Glomerular endothelial cell (primary cell): ENCODE measurements around the gene C19orf12. TPM values are rescaled to one million over a fixed set of nuclear protein-coding genes. Genes with fewer than 3 reads are reported as not detected.
"Not testable (repeated sequence)": the region's sequence is repeated elsewhere in the genome, so short reads cannot be mapped to it uniquely, and the experiment has no call there.

Experiments used
- DNase-seq: peaks from one replicate; pipeline ENCODE4 v3.0.0-alpha.2; 2011; ENCODE audit warnings: low read depth, low spot score; ENCODE audit errors: extremely low read depth
- total RNA-seq: library from RNA; depleted of rRNA; stranded (reverse); fragments of >200 nt; gene quantifications from 2 replicates; pipeline ENCODE4 v1.2.3, GENCODE V29; 2015

The C19orf12 gene
- total RNA-seq, 1 donor from 2014 or later: 31.9 TPM

DNA sequence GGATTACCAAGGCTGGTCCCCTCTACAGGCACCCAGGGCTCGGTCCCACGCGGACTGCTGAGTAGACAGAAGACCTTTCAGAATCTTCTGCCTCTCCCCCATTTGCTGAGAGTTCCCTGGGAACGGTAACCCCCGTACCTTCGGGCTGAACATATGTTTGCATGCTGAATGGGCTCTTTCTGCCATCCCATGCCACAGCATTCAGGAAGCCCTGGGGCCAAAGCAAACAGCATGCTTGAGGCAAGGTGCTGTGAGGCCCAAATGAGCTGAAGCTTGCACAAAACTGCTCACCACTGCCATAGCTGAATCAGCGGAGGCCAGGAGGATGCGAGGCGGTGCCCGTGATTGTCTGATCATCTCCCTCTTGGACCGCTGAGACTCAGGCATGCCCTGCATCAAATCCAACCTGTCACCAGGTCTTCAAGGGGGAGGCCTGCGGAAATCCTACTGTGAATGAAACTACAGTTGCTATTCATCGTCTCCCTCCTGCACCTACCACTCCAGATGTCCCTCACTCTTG lies 16.3 kb upstream of the C19orf12 start:
- no peak for DNase-seq

DNA sequence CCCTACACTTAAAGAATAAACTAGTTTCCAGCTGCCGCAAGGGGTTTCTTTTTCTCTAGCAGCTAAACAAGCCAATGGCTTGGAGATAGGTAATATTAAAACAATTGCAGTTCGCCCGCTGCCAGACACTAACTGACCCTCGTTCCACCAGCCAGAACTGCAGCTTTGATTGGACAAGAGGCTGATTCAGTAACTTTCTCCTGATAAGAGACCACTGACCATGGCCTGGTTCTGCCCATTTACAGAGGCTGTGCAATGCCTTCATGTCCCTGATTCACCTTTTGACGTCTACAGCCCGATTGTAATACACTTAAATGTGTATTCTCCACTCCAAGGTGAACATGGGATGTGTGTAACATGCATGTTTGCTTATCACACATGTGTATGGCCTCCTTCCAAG lies 12.8 kb upstream of the C19orf12 start:
- no peak for DNase-seq

DNA sequence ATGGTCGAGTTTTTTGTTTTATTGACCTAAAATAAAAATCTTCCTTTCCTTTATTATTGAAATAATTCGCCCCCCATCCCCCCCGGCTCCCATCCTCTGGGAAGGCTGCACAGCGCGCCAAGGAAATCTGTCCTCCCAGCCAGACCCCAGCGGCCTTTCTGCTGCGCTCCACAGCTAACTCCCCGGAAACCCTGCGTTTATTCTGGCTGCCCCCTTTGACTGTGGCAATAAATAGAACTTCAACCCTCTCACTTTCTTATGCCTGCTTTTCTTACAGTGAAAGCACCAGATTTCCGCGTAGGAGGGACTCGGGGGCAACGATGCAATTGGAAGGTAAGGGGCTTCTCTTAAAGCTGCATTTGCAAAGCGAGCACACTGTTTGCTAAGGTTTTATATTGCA lies 9.7 kb upstream of the C19orf12 start:
- DNase-seq: no peak

DNA sequence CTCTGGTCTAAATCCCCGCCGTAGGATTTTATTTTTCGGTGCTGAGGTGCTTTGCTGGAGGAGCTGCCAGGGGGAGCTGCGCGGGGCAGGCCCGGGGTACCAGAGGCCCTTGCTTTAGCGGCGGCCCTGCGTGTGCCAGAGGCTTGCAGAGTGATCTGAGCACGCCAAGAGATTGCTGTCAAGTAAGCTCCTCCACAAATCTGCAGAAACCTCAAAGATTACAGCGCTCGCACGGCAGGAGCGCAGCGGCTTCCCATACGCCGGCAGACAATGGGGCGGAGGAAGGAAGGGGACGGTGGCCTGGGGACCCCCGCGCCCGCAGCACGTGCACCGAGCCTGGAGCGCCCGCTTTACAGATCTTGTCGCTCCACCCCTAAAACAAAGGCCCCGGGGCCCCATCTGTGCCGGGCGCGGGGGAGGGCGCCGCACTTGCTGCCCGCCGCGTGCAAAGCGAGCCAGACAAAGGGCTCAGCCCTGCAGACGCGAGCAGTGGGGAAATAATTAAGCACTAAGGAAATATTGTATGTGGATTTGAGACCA lies 9.1 kb upstream of the C19orf12 start:
- no peak for DNase-seq

DNA sequence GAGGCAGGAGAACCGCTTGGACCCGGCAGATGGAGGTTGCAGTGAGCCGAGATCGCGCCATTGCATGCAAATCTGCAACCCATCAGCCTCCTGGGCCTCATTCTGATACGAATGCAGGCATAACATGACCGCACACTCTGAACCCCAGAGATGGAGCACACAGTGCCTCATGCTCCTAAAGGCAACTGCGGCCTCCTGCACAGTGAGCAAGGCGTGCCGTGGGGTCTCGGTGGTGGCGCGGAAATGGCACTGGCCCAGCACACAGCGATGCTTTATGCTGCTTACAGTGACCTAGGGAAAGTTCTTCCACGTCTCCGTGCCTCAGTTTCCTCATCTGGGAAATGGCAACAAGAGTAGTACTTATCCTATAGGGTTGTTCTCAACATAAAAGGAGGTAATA lies 2.0 kb upstream of the C19orf12 start:
- DNase-seq: no peak

DNA sequence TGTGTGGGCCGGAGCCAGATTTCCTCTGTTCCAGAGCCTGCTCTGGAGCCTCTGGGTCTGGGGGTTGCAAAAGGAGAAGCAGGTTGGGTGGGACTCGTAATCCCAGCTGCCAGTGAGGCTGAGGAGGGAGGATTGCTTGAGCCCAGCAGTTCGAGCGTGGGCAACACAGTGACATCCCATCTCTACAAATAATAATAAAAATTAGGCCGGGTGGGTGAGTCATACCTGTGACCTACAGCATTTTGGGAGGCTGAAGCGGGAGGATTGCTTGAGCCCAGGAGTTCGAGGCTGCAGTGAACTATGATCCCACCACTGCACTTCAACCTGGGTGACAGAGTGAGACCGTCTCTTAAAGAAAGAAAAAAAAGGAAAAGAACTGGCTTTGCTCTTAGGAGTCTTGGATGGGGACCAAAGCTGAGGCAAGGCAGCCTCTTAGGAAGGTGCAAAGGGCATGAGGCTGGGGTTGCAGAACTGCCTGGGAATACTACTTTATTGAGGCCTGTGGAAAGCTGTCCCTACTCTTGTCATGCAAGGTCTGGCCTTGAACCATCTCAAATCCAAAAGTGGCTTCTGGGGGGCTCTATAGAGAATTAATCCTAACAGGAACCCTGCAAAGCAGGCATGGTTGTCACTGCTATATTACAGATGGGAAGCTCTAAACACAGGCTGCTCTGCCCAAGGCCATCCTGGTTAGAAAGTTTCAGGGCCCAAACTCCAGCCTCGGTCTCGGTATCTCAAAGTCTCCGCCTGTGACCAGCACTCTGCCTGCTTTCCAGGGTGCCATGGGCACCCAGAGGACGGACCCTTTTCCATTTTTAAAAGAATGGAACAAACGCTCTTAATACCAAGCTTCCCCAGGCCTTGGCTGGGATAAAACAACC lies 880 bp upstream of the C19orf12 start:
- DNase-seq: no peak

DNA sequence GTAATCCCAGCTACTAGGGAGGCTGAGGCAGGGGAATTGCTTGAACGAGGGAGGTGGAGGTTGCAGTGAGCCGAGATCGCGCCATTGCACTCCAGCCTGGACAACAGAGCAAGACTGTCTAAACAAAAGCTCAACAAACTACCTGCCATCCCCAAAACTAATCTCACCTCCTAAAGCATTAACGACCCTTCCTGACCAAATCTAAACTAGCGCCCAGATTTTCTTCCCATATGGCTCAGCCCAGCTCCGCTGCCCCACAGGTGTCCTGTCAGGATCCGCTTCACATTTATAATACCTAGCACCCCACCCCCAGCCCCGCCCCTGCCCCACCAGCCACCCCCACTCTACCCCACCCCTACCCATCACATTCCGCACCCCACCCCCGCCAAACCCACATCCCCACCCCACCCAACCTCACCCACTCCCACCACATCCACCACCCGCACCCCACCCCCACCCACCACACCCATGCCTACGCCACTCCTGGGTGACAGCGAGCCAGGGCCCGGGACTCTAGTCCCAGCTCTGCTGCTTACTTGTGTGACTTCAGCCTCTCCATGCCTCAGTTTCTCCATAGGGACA lies 599 bp downstream of the C19orf12 start:
- no peak for DNase-seq

DNA sequence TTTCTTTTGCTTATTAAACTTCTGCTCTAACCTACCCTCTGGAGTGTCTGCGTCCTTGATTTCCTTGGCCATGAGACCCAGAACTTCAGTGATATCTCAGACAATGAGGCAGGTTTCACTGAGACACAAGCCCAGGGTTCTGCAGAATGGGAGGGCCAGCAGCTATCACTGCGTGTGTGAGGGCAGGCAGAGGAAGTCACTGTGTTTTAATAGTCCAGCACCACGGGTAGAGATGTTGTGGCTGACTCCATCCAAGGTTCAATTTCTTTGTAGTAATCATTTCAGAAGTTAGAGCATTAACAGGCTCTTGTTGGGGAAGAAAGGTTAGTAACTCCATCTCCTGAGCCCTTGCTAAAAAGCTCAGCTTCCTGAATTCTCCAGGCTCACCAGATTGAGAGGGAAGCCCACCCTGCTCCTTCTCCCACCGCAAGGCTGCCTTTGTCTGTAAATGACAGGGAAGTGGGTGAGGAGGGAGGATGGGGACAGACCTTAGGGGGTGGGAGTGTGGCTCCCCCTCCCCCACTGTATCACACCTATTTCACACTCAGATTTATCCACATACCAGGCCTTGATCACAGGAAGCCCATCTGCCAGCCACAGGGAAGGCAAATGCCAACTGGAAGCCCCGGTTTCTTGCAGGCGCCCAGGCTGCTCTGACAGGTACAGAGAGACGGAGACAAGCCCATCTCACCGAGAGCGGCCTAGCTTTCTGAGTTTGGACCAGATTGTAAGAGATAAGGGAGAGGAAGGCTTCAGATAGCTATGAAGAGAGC lies 2.1 kb downstream of the C19orf12 start:
- DNase-seq: no peak

DNA sequence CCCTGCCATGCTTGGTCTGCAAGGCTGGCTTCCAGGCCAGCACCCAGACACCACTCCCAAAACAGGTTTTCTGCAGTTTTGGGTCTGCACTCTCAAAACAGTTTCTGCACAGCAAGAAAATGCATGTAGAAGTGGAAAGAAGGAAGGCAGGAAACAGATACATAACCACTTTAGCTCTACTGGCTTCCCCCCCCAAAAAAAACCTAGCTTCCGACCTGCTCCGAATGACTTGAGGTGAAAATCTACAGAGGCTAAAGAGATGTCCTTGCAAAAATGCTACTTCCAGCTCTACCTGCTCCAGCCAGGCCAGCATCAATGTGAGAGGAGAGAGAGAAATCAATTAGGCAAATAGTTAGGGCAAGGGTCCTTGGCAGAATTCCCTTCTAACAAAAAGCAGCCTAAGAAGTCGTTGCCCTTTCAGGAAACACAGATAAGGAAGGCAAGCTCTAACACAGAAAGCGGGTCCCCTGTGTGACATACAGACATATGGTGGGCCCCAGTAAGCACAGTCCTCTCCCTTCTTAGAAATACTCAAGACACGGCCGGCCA lies 3.4 kb downstream of the C19orf12 start:
- DNase-seq: no peak

DNA sequence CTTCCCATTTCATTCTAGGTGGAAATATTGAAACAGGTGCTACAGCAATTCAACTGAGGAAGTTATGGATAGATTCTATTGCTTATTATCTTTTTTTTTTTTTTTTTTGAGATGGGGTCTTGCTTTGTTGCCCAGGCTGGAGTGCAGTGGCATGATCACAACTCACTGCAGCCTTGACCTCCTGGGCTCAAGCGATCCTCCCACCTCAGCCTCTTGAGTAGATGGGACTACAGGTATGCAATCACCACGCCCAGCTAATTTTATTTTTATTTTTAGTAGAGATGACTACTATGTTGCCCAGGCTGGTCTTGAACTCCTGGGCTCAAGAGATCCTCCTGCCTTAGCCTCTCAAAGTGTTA lies 5.6 kb downstream of the C19orf12 start:
- not testable (repeated sequence) for DNase-seq

DNA sequence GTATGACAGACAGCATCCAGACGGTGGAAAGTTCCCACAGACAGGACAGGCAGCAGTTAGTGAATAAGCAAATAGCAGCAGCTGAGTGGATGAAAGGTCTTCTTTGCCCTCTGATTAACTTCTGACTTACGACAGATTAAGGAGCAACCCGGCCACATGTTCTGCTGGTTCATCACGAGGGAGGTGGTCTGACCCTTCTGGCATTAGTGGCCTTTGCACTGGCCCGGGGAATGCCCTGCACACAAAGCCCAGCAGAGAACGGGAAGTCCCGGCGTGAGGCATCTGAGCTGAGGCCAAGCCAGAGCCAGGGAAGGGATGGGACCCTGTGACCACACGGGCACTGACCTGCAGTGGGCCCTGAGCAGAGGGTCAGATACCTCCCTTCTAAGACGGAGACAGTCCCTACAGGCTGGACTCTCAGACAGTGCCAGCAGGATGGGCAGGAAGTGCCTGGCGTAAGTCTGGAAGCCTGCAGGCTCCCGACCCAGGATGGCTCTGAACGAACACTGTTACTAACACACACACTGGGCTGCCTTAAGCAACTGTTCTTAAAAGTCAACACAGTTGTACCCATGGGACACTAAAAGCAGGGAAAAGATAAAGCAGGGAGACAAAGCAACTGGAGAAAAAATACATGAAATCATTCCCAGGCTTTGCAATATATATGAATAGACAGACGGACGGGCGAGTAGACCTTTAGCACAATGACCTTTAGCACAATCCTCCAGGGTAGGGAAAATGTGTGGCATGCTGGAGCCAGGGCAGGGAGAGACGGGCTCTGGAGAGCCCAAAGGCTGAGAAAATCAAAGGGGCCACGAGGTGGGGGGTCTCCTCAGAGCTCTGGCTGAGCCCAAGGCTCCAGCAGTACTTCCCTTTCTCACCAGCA lies 6.3 kb downstream of the C19orf12 start:
- no peak for DNase-seq

DNA sequence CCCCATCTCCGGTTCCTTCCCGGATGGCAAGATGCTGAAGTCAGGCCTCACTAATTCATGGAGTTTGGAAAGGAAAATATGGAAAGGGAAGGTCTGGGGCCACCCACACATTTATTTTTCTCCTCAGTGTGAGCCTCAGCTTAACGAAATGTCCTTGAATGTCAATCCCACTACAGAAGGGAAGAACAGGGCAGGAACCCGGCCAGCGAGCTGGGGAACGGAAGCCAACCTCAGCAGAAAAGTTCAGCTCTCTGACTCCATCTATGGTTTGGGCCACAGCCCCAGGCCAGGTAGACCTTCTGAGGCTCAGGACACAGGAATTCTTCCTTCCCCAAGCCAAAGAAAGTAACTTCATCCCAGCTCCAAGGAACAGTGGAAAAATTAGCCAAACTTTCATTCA lies 8.4 kb downstream of the C19orf12 start:
- no peak for DNase-seq

DNA sequence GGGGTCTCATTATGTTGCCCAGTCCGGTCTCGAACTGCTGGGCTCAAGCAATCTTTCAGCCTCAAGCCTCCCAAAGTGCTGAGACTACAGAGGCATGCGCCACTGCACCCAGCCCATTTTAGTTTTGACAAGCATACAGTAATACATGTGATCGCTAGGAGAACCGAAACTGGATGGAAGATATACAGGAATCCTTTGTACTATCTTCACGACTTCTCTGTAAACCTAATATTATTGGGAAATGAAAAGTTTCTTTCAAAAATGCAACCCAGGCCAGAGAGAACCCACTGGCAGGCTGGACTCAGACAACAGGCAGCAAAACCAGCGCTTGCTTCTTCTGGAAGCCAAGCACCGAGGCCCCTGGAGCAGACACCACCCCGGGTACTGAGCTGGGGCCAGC lies 9.4 kb downstream of the C19orf12 start:
- no peak for DNase-seq

DNA sequence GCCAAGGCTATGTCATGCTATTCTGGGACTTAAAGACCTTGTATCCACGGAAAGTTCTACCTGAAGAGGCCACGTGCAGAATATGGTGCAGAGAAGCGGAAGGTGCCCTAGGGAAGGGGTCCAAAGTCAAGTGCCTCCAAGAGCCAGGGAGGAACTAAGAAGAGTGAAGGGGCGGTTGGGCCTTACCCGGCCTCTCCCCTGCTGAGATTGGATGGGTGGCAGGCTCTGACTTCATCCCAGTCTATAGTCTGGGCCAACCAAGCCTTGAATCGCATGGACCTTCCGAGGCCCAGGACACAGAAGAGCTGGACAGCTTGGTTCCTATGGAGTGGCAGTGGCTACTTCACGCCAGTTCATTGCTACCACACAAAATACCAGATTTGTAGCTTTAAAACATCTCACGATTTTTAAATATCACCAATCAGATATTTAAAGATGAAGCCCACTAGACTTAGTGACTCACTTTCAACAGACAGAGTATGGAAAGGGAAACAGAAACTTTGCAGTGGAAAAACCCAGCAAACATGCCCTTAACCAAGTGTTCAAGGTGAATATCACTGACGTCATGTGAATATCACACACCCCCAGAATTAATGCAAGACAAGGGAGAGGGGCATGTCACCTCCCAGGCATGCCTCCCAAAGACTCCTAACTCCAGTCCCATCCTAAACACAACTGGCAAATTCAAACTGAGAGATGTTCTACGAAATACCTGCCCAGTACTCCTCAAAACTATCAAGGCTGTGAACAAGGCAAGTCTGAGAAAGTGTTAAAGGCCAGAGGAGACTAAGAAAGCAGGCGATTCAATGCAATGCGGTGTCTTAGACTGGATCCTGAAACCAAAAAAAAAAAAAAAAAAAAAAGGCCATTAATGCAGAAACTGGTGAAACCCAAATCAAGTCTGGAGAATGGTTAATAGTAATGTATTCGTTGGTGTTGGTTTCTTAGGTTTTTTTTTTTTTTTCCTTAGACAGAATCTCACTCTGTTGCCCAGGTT lies 10.2 kb downstream of the C19orf12 start:
- no peak for DNase-seq

DNA sequence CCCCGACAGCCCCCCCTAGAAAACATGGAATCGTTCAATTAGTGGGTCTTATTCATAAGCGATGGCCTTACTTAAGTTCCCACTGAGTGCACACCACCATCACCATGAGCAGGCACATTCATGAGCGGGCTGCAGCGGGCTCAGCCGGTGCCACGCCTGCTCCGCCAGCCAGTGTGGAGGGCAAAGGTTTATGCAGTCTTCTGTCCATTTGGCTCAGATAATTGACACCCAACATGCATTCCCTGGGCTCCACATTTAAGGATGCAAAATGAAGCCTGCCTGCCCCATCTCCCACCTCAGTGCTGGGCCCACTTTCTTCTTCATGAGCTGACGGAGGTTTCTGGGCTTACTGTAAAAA lies 12.1 kb downstream of the C19orf12 start:
- no peak for DNase-seq

DNA sequence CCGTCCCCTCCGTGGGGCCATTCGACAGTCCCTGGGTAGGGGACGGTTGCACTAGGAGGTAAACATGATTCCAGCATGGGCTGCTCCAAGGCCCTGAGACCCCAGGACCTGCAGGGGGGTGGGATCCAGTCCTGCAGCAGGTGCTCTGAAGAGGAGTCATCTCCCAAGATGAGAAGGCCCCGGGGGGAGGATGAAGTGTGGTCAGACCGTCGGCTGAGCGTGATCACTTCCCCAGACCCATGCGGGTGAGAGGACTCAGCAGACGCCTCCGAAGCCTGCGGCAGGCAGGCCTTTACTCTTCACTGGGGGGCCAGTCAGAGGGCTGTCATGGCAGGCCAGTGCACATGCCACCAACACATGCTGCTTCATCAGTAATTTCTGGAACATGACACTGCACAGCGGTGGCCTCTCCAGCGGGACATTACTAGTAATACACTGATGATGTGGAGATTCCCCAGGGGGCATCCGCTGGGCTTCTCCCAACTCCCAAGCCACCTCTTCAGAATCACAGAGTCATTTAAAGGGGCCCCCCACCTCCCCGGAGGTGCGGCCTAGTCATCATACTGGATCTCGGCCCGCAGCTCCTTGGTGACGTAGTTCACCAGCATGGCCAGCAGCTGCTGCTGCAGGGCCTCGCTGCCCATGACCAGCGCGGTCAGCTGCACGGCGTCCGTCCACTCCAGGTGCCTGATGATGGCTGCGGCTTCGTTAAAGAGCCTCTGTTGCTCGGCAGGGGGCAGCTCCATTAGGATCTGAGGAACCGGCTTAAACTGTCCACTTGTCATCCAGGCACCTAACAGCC lies 12.7 kb downstream of the C19orf12 start:
- no peak for DNase-seq

DNA sequence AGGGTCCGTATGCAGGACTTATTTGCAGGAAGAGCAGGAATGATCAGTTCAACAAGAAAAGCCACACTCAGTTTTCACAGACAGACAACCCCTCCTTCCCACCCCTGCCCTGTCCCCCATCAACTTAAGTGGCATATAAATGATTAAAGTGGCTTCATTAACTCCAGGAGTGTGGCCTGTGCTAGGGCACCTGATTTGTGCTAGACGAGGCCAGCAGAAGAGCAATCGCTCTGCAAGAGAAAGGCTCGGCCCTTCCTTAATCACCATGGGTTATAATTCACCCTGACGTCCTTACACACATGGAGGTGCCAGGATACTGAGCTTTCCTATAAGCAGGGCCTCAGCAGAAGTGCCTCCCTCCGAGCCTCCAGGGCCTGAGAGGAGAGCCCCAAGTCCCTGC lies 14.6 kb downstream of the C19orf12 start:
- no peak for DNase-seq

DNA sequence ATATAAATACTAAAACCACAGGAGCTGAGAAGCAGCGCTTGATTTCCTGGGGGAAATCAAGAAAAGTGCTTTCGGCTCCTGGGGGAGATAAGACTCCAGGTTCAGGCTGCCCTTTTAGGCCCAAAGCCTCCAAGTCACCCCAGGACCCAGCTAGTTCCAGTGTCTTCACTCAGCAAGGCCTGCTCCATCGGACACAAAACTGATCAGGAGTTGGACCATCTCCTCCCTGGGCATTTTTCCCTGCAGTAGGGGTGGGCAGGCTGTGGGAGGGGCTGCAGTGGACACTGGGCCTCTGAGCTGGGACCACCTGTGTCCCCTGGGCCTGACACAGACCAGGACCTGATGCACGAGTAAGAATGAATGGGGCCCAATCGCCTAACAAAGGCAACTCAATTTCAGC lies 15.2 kb downstream of the C19orf12 start:
- DNase-seq: no peak
